Sigmoid colon (tissue), 3 donors: ENCODE data around the gene RANBP1.

Experiments used
- CTCF ChIP-seq, 4 experiments: fragments of 450-650 bp in 3 of 4; fragments of 200-600 bp in 1 of 4; IDR thresholded peaks; one replicate each; pipeline ENCODE4 v1.5.1; 2016 to 2019; ENCODE audit warnings: antibody characterized with exemption in 4 of 4, mild to moderate bottlenecking in 3 of 4, moderate library complexity in 2 of 4
- POLR2A ChIP-seq, 2 donors: fragments of 450-650 bp; IDR thresholded peaks; one replicate each; pipeline ENCODE4 v1.6.1; 2016; ENCODE audit warnings: antibody characterized with exemption in 2 of 2, mild to moderate bottlenecking in 2 of 2, moderate library complexity in 2 of 2

- no peak for TF ChIP-seq POLR2A (IDR thresholded peaks at IDR 0.05)
- no peak for TF ChIP-seq CTCF (IDR thresholded peaks at IDR 0.05)
Measured at GRCh38 chr22:20102203-20102780, 13.6 kb upstream of the RANBP1 start.
